Left forelimb (tissue), 1 donor: Measurements from ENCODE around the gene IQCM.
"Not testable (repeated sequence)": the region's sequence is repeated elsewhere in the genome, so short reads cannot be mapped to it uniquely, and the experiment has no call there.

Source experiments
- DNase-seq: peaks from one replicate; pipeline ENCODE4 v3.0.0-alpha.2; 2018; ENCODE audit warnings: low spot score

The IQCM gene

GRCh38 chr4:149468669-149469068 lies 347.0 kb downstream of the IQCM start:
- not testable (repeated sequence) for DNase-seq

GRCh38 chr4:149466446-149466845 lies 349.2 kb downstream of the IQCM start:
- no peak for DNase-seq

GRCh38 chr4:149465955-149466354 lies 349.7 kb downstream of the IQCM start:
- no peak for DNase-seq

- no peak for DNase-seq
Measured at GRCh38 chr4:149443537-149443936, 372.1 kb downstream of the IQCM start.

GRCh38 chr4:149441338-149441737 lies 374.3 kb downstream of the IQCM start:
- DNase-seq = no peak

- no peak for DNase-seq
Measured at GRCh38 chr4:149426461-149426860, 389.2 kb downstream of the IQCM start.

GRCh38 chr4:149409555-149409962 lies 406.1 kb downstream of the IQCM start:
- DNase-seq = no peak

- no peak for DNase-seq
Measured at GRCh38 chr4:149409146-149409545, 406.5 kb downstream of the IQCM start.

GRCh38 chr4:149404143-149404542 lies 411.5 kb downstream of the IQCM start:
- no peak for DNase-seq

GRCh38 chr4:149403081-149403480 lies 412.6 kb downstream of the IQCM start:
- DNase-seq = no peak

- no peak for DNase-seq
Measured at GRCh38 chr4:149398993-149399392, 416.6 kb downstream of the IQCM start.

- DNase-seq = no peak
Measured at GRCh38 chr4:149370785-149371420, 444.7 kb downstream of the IQCM start.

- DNase-seq = no peak
Measured at GRCh38 chr4:149370002-149370401, 445.6 kb downstream of the IQCM start.

GRCh38 chr4:149353241-149353640 lies 462.4 kb downstream of the IQCM start:
- DNase-seq = no peak

- no peak for DNase-seq
Measured at GRCh38 chr4:149349541-149349940, 466.1 kb downstream of the IQCM start.

GRCh38 chr4:149347139-149347538 lies 468.5 kb downstream of the IQCM start:
- DNase-seq = no peak

- no peak for DNase-seq
Measured at GRCh38 chr4:149345424-149345823, 470.2 kb downstream of the IQCM start.

- no peak for DNase-seq
Measured at GRCh38 chr4:149344436-149344835, 471.2 kb downstream of the IQCM start.

- DNase-seq = no peak
Measured at GRCh38 chr4:149343614-149344013, 472.0 kb downstream of the IQCM start.

- not testable (repeated sequence) for DNase-seq
Measured at GRCh38 chr4:149341117-149341516, 474.5 kb downstream of the IQCM start.

- DNase-seq = no peak
Measured at GRCh38 chr4:149328161-149328560, 487.5 kb downstream of the IQCM start.

- no peak for DNase-seq
Measured at GRCh38 chr4:149322203-149322602, 493.4 kb downstream of the IQCM start.

GRCh38 chr4:149321438-149321837 lies 494.2 kb downstream of the IQCM start:
- no peak for DNase-seq

- no peak for DNase-seq
Measured at GRCh38 chr4:149311076-149311475, 504.6 kb downstream of the IQCM start.
